ENCODE results near the gene GALNTL6.

The GALNTL6 gene

DNA sequence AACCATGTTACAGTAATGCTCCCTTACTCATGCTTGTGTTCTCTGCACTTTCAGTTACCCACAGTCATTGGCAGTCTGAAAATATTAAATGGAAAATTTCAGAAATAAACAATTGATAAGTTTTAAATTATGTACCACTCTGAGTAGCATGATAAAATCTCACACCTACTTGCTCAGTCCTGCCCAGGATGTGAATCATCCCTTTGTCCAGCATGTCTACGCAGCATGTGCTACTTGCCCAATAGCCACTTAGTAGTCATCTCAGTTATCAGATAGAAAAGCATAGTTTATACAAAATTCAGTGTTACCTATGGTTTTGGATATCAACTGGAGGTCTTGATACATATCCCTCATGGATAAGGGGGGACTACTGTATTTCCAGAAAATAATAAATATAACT lies 577.1 kb downstream of the GALNTL6 start:
- DNase-seq (ENCODE audit: low read depth in 1 of 2, low spot score in 1 of 2), result no peak
- no peak overlapping the region for H3K4me3 ChIP-seq (replicated peaks; ENCODE audit: insufficient read depth, low read length)
- H3K27me3 ChIP-seq (ENCODE audit: insufficient read depth, poor library complexity, severe bottlenecking), result no peaks in the 10 kb centered on the region
- no peak overlapping the region for H3K27ac ChIP-seq (replicated peaks)
- TF ChIP-seq, protein P1, sequence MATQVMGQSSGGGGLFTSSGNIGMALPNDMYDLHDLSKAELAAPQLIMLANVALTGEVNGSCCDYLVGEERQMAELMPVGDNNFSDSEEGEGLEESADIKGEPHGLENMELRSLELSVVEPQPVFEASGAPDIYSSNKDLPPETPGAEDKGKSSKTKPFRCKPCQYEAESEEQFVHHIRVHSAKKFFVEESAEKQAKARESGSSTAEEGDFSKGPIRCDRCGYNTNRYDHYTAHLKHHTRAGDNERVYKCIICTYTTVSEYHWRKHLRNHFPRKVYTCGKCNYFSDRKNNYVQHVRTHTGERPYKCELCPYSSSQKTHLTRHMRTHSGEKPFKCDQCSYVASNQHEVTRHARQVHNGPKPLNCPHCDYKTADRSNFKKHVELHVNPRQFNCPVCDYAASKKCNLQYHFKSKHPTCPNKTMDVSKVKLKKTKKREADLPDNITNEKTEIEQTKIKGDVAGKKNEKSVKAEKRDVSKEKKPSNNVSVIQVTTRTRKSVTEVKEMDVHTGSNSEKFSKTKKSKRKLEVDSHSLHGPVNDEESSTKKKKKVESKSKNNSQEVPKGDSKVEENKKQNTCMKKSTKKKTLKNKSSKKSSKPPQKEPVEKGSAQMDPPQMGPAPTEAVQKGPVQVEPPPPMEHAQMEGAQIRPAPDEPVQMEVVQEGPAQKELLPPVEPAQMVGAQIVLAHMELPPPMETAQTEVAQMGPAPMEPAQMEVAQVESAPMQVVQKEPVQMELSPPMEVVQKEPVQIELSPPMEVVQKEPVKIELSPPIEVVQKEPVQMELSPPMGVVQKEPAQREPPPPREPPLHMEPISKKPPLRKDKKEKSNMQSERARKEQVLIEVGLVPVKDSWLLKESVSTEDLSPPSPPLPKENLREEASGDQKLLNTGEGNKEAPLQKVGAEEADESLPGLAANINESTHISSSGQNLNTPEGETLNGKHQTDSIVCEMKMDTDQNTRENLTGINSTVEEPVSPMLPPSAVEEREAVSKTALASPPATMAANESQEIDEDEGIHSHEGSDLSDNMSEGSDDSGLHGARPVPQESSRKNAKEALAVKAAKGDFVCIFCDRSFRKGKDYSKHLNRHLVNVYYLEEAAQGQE (IDR thresholded peaks at IDR 0.05; ENCODE audit: insufficient replicate concordance, low read depth), result no peak
- TF ChIP-seq POLR2AphosphoS5 (IDR thresholded peaks at IDR 0.05; ENCODE audit: low read depth) (no peak), SPI1 (IDR thresholded peaks at IDR 0.05; ENCODE audit: borderline replicate concordance, low read depth) (no peak), GABPA (IDR thresholded peaks at IDR 0.05; ENCODE audit: low read depth) (no peak)
- TF ChIP-seq, protein P2, sequence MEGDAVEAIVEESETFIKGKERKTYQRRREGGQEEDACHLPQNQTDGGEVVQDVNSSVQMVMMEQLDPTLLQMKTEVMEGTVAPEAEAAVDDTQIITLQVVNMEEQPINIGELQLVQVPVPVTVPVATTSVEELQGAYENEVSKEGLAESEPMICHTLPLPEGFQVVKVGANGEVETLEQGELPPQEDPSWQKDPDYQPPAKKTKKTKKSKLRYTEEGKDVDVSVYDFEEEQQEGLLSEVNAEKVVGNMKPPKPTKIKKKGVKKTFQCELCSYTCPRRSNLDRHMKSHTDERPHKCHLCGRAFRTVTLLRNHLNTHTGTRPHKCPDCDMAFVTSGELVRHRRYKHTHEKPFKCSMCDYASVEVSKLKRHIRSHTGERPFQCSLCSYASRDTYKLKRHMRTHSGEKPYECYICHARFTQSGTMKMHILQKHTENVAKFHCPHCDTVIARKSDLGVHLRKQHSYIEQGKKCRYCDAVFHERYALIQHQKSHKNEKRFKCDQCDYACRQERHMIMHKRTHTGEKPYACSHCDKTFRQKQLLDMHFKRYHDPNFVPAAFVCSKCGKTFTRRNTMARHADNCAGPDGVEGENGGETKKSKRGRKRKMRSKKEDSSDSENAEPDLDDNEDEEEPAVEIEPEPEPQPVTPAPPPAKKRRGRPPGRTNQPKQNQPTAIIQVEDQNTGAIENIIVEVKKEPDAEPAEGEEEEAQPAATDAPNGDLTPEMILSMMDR (IDR thresholded peaks at IDR 0.05; ENCODE audit: insufficient read depth, low read length), result no peak

DNA sequence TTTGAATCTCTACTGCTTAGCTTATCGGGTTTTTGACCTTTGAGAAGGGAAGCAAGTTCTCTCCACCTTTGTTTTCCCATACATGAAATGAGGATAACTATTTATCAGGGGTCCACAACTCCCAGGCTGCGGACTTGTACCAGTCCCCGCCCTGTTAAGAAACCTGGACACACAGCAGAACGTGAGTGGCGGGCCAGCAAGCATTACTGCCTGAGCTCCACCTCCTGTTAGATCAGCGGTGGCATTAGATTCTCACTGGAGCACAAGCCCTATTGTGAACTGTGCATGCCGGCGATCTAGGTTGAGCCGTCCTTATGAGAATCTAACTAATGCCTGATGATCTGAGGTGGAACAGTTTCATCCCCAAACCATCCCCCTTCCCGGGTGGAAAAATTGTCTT lies 579.5 kb downstream of the GALNTL6 start:
- Histone ChIP-seq H3K4me3 (replicated peaks; ENCODE audit: insufficient read depth, low read length) (no peak overlapping the region), H3K27me3 (ENCODE audit: insufficient read depth, poor library complexity, severe bottlenecking) (no peaks in the 10 kb centered on the region)
- TF ChIP-seq, protein P2 (IDR thresholded peaks at IDR 0.05; ENCODE audit: insufficient read depth, low read length), result no peak
- TF ChIP-seq POLR2AphosphoS5 (IDR thresholded peaks at IDR 0.05; ENCODE audit: low read depth), result no peak
- no peak for TF ChIP-seq SPI1 (IDR thresholded peaks at IDR 0.05; ENCODE audit: borderline replicate concordance, low read depth)
- TF ChIP-seq GABPA (IDR thresholded peaks at IDR 0.05; ENCODE audit: low read depth), result no peak
- TF ChIP-seq, protein P1 (IDR thresholded peaks at IDR 0.05; ENCODE audit: insufficient replicate concordance, low read depth), result no peak

DNA sequence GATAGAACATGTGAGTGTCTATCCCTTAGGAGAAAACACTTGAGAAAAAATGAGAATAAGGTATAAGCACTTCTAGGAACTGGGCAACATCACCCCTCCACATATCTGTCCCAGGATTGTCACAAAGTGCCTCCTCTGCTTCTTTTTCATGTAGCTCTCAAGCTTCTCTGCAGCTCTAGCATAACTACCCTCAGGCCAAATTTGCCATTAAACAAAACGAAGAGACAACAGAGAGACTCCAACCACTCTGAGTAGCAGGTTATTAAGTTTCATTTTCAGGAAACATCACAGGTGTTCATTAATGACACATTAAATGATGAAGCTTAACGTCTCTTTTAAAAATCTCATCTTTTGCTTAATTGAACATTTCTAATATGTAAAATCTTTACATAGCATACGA lies 580.0 kb downstream of the GALNTL6 start:
- no peak for DNase-seq (ENCODE audit: low read depth in 1 of 2, low spot score in 1 of 2)
- TF ChIP-seq, protein P2 (IDR thresholded peaks at IDR 0.05; ENCODE audit: insufficient read depth, low read length), result no peak
- TF ChIP-seq SPI1 (IDR thresholded peaks at IDR 0.05; ENCODE audit: borderline replicate concordance, low read depth) (no peak), GABPA (IDR thresholded peaks at IDR 0.05; ENCODE audit: low read depth) (no peak), POLR2AphosphoS5 (IDR thresholded peaks at IDR 0.05; ENCODE audit: low read depth) (no peak)
- TF ChIP-seq, protein P1 (IDR thresholded peaks at IDR 0.05; ENCODE audit: insufficient replicate concordance, low read depth), result no peak
- H3K27me3 ChIP-seq (ENCODE audit: insufficient read depth, poor library complexity, severe bottlenecking), result no peaks in the 10 kb centered on the region
- H3K4me3 ChIP-seq (replicated peaks; ENCODE audit: insufficient read depth, low read length), result no peak overlapping the region
- no peak overlapping the region for H3K27ac ChIP-seq (replicated peaks)

More for the DNA sequence above, 579.5 kb downstream of the GALNTL6 start:
- H3K27ac ChIP-seq (replicated peaks), result no peak overlapping the region
- DNase-seq (ENCODE audit: low read depth in 1 of 2, low spot score in 1 of 2), result no peak

Measured in HL-60 (cell line).